ENCODE data around the gene ACVR2B.

- TF ChIP-seq CTCF (conservative IDR thresholded peaks at IDR 0.05; ENCODE audit: low read depth, low read length) (no peak), EZH2phosphoT487 (IDR thresholded peaks at IDR 0.05; ENCODE audit: borderline replicate concordance, low read length) (no peak), EZH2 (IDR thresholded peaks at IDR 0.05; ENCODE audit: low read length, unreplicated experiment) (no peak)
Observed at GRCh38 chr3:38533285-38533976, 79.7 kb downstream of the ACVR2B start.

All from PC-3 (cell line).